Tibial artery (tissue), 4 donors: ENCODE measurements around the gene CLCA2.

Source experiments
- DNase-seq, 2 donors: peaks; one replicate each; pipeline ENCODE4 v3.0.0-alpha.2; 2019
- H3K27ac ChIP-seq, 2 donors: fragments of 200-600 bp; sonication (generic) in 1 of 2; 1 replicate in 1 of 2; 2 replicates in 1 of 2; pipeline ENCODE4 v1.5.1; 2018 to 2019; ENCODE audit warnings: mild to moderate bottlenecking in 1 of 2
- H3K27me3 ChIP-seq, 2 donors: fragments of 200-600 bp; sonication (generic) in 1 of 2; one replicate each; pipeline versions ENCODE4 v1.5.1 to v1.6.0; 2016 to 2019
- H3K36me3 ChIP-seq, 3 donors: fragments of 200-600 bp; sonication (generic) in 2 of 3; one replicate each; pipeline ENCODE4 v1.5.1; 2016 to 2019; ENCODE audit warnings: mild to moderate bottlenecking in 2 of 3
- H3K4me1 ChIP-seq, 4 donors: fragments of 200-600 bp; sonication (generic) in 2 of 4; 1 replicate in 3 of 4; 2 replicates in 1 of 4; pipeline ENCODE4 v1.5.1; 2016 to 2019
- H3K4me3 ChIP-seq, 2 donors: fragments of 200-600 bp; sonication (generic) in 1 of 2; 1 replicate in 1 of 2; 2 replicates in 1 of 2; pipeline ENCODE4 v1.5.1; 2018 to 2019; ENCODE audit warnings: mild to moderate bottlenecking in 2 of 2
- H3K9me3 ChIP-seq, 3 donors: fragments of 200-600 bp; sonication (generic) in 1 of 3; one replicate each; pipeline ENCODE4 v1.5.1; 2016 to 2019
- CTCF ChIP-seq, 2 experiments: fragments of 200-600 bp in 1 of 2; fragments of 450-650 bp in 1 of 2; IDR thresholded peaks; one replicate each; pipeline ENCODE4 v1.5.1; 2017 to 2019; ENCODE audit warnings: antibody characterized with exemption in 2 of 2, mild to moderate bottlenecking in 1 of 2, moderate library complexity in 1 of 2
- intact Hi-C: fragments of 100-400 bp; cut with DNase I; formaldehyde crosslinking; loops from one replicate; pipeline ENCODE4 v1.15.0; 2023; ENCODE audit warnings: low total_unique reads

Gene CLCA2

GRCh38 chr1:86503406-86504136 lies 79.6 kb downstream of the CLCA2 start:
- no peaks in the 10 kb centered on the region for H3K9me3 ChIP-seq
- no peak for DNase-seq

GRCh38 chr1:86504137-86504479 lies 80.1 kb downstream of the CLCA2 start:
- peaks cover 0 to 6% (median 2%) of the 10 kb centered on the region in 4 donors for H3K4me1 ChIP-seq
- peak overlapping the region; percentile 22 to 23 for H3K4me3 ChIP-seq
- peaks cover 0 to 4% of the 10 kb centered on the region in 2 donors for H3K27me3 ChIP-seq
- TF ChIP-seq CTCF (IDR thresholded peaks at IDR 0.05), result no peak
- no peaks in the 10 kb centered on the region for H3K9me3 ChIP-seq
- no peak for DNase-seq
- no peak overlapping the region for H3K27ac ChIP-seq
- no peaks in the 10 kb centered on the region for H3K36me3 ChIP-seq
- intact Hi-C loops, result loop anchor here (10.0 kb wide), 1 partner anchor 129 kb away; no protein-coding TSS in a partner anchor

More at GRCh38 chr1:86503406-86504136, 79.6 kb downstream of the CLCA2 start:
- peaks cover 0 to 6% (median 2%) of the 10 kb centered on the region in 4 donors for H3K4me1 ChIP-seq
- peak overlapping the region; percentile 22 to 23 for H3K4me3 ChIP-seq
- H3K27ac ChIP-seq, result no peak overlapping the region
- intact Hi-C loops, result loop anchor here (10.0 kb wide), 1 partner anchor 129 kb away; no protein-coding TSS in a partner anchor
- no peak for TF ChIP-seq CTCF (IDR thresholded peaks at IDR 0.05)
- no peaks in the 10 kb centered on the region for H3K36me3 ChIP-seq
- H3K27me3 ChIP-seq, result peaks cover 0 to 4% of the 10 kb centered on the region in 2 donors

- H3K4me1 ChIP-seq, result peaks cover 0 to 6% (median 2%) of the 10 kb centered on the region in 4 donors
- no peaks in the 10 kb centered on the region for H3K9me3 ChIP-seq
- peaks cover 0 to 4% of the 10 kb centered on the region in 2 donors for H3K27me3 ChIP-seq
- no peak for DNase-seq
- no peak overlapping the region for H3K27ac ChIP-seq
- H3K36me3 ChIP-seq, result no peaks in the 10 kb centered on the region
- intact Hi-C loops, result loop anchor here (10.0 kb wide), 1 partner anchor 130 kb away; no protein-coding TSS in a partner anchor
- no peak for TF ChIP-seq CTCF (IDR thresholded peaks at IDR 0.05)
- H3K4me3 ChIP-seq, result no peak overlapping the region
Observed at GRCh38 chr1:86504895-86505563, 81.1 kb downstream of the CLCA2 start.

GRCh38 chr1:86505564-86505902 lies 81.6 kb downstream of the CLCA2 start:
- Histone ChIP-seq H3K4me3 (no peak overlapping the region), H3K27me3 (peaks cover 0 to 4% of the 10 kb centered on the region in 2 donors), H3K27ac (no peak overlapping the region), H3K4me1 (peaks cover 0 to 6% (median 2%) of the 10 kb centered on the region in 4 donors), H3K9me3 (no peaks in the 10 kb centered on the region), H3K36me3 (no peaks in the 10 kb centered on the region)
- intact Hi-C loops, result loop anchor here (10.0 kb wide), 1 partner anchor 131 kb away; no protein-coding TSS in a partner anchor
- no peak for DNase-seq
- no peak for TF ChIP-seq CTCF (IDR thresholded peaks at IDR 0.05)
